HG03457 (cell line): ENCODE results near the gene NOS1.
"Not testable (repeated sequence)": the region's sequence is repeated elsewhere in the genome, so short reads cannot be mapped to it uniquely, and the experiment has no call there.

Experiments
- ATAC-seq: cut with Tn5 transposase; IDR thresholded peaks from one replicate; pipeline ENCODE4 v1.9.1; 2021; ENCODE audit warnings: moderate number of reproducible peaks; ENCODE audit not compliant: unreplicated experiment

NOS1 gene

DNA sequence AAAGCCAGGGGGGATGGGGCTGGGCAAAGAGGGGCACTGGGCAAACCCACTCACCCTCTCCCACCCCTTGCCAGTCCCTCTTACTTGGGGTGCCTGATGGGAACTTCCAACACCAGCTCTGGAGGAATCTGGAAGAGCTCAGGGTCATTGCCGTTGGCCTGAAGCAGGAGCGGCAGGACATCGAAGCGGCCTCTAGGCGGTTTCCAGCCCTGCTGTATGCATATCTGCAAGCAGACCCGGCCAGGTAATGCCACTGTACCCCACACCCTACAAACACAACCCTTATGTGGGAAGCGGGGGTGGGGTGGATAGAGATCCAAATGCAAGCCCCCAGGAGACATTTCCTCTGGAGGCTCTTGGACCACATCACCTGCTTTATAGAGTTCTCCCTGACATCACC lies 83.6 kb downstream of the NOS1 start:
- ATAC-seq, result no peak

DNA sequence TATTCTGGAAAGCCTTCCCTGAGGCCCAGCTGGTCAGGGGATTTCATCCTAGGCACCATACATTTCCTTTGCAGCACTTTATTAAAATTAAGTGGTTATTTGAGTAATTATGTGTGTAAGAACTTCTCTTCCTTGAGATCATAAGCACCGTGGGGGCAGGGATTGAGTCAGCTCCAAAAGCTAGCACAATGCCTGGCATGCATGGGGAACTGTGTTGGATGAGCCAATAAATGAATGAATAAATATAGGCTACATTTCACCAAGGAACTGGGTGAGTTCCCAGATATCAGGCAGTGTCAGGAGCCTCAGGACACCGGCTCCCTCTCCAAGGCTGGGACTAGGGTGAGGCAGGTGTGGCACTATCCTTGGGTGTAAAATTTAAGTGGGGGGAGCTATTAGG lies 88.3 kb downstream of the NOS1 start:
- no peak for ATAC-seq

DNA sequence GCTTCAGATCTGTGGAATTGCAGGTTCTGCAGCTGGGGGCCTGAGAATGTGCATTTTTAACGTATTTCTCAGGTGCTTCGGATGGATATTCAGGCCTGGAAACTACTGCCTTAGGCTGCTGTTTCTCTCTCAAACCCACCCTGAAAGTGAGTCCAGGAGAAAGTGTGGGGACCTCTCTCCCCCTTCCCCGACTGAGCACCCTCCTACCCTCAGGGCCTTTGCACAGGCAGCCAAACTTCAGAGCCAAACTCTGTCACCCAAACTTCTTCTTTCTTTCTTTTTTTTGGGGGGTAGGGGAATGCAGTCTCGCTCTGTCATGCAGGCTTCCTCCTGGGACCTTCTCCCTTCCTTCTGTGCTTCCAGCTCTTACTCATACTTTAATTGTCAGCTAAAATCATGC lies 88.7 kb downstream of the NOS1 start:
- no peak for ATAC-seq

DNA sequence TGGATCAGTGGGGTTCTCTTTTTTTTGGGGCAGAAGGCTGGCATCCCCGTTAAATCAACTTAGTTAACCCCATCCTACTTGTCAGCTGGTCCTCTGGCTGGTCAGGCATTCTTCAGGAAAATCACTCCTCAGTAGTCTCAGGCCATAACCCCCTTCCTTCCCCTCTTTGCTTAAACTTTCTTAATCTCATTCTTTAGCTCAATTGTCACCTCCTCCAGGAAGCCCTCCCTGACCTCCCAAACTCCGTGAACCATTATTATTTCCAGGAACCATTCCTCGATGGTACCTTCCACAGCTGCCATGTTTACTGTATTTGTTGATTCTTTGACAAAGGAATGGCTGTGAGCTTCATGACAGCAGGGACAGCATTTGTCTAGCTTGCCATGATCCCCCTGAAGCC lies 98.7 kb downstream of the NOS1 start:
- no peak for ATAC-seq

DNA sequence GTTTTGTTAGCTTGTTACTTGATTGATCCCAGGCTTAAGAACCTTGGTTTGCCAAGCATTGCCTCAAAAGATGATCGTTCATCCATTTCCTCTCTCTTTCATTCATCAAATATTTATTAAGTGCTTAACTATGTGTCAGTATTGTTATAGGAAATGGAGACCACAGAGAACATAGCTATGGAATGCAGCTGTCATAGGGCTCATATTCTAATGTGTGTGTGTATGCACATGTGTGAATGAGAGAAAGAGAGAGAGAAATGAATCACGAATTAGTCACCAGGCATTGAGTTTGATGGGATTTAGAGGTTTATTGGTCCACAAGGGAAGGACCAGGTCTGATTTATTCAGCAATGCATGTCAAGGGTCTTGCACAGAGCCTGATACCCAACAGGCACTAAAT lies 100.2 kb downstream of the NOS1 start:
- ATAC-seq, result no peak

DNA sequence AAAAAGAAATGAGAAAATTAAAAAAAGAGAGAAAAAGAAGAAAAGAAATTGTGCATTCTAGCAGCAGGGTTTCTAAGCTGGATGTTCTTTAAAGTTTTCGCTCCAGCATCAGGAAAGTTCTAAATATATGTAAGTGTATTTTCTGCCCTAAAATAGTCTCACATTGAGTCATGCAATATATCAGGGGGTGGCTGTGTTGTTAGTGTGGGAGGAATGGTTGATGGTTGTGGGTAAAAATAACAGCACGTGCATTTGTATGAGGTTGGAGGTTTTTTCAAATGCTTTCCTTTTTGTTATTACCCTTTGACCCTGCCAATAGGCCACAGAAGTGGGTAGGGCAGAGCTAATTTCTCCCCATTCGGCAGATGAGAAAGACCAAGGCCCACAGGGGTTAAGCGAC lies 106.0 kb downstream of the NOS1 start:
- ATAC-seq, result no peak

DNA sequence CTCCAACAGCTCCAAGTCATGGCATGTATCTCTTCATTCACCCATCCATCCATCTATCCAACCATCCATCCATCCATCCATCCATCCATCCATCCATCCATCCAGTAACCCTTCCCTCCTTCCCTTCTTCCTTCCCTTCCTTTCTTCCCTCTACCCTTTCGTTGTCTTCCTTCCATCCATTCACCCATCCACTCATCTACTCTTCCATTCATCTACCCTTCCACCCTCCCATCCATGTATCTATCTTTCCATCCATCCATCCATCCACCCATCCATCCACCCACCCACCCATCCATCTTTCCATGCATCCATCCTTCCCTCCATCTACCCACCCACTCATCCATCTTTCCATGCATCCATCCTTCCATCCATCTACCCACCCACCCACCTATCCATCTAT lies 117.9 kb downstream of the NOS1 start:
- ATAC-seq, result no peak

DNA sequence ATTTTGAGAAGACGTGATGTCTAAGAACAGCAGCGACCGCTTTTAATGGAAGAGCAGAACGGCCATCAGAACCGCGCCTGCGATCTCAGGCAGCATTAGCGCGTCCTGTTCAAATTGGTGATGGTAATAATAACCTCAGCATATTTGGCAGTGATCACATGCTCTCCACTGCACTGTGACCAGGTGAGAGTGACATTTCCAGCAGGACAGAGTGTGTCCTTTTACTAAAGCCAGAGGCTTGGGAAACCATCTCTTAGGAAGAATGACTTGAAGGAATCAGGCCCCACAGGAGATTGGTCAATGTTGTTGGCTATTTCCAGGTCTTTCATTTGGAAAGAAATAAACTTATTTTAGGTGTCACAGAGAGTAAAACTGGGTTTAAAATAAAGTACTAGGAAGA lies 119.7 kb downstream of the NOS1 start:
- ATAC-seq, result no peak

DNA sequence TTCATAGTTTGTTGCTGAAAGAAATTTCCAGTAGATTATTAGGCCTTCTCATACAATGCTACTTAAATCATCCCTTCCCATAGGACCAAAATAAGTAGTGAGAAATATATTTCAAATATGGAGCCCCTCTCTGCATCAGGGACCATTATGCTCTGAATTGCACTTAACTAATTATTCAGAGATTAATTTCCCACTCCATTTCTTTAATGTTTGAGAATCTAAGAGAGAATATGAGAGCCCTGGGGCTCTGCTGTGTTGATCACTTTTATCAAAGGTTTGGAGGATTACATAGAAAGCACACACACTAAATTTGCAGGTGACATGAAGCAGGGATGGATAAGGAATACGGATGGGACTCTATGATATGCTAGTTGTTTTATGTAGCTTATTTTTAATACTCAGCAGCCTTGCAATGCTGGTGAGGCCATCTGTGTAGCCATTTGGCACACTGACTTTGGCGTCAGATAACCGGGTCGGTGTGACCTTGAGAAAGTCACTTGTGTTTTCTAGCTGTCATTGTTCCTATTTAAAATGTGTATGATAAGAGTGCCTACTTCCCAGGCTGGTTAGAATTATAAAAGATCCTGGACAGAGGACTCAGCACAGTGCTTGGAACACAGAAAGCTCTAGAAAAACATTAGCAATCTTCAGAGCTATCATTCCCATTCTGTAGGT lies 121.2 kb downstream of the NOS1 start:
- ATAC-seq, result no peak

DNA sequence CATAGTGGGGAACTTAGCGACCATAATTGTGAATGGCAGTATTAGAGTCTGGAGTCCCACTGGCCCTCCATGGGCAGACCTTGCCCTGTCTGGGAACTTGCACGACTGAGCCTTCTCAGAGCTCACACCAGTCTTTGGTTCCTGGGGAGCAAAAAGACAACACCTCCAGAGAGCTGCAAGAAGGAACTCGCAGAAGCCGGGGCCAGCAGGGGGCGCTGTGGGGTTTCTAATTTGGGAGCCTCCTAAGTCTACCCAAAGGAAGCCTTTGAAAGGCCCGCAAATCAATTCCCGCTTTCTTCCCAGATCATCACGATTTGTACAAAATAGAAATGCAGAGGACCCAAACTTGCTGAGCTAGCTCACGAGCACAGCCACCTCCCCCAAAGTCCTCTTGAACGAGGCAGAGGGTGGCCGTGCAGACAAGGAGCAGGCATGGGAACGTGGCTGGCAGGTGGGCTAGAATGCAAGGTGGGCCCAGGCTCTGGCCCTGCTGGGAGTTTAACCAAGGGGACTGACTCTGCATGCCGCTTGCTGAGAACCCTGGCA lies 124.9 kb downstream of the NOS1 start:
- no peak for ATAC-seq

DNA sequence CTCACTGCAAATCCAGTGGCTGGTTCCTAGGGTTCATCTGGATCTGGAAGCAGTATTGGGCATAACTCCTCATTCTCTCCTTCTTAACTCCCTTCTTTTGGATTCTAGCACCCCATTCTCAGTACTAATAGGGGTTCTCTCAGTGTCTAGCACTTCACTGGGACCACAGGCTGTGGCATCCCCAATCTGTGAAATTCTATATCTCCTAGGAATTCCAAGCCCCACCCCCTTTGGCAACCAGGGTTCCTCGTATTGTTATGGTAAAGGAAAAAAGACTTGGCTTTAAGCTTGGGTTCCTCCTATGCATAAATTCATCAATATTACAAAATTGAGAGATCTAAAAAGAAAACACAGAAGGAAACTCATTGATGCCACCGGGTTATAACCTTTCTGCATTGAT lies 126.2 kb downstream of the NOS1 start:
- ATAC-seq, result no peak

DNA sequence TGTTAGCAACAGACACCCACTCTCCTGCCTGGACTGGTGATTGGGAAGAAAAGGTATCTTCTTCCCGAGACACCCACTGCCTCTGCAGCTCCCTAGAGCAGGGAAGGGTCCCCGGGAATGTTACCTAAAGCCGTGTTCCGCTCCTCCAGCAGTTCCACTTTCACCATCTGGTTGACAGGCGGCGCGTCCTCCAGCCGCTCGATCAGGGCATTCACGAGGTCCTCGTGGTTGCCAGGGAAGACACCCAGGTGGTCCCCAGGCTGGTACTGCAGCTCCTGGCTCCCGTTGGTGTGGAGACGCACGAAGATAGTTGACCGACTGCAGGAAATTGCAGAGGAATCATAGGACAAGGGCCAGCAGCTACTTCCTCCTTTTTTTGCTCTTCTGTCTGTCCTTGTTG lies 127.0 kb downstream of the NOS1 start:
- ATAC-seq, result no peak

DNA sequence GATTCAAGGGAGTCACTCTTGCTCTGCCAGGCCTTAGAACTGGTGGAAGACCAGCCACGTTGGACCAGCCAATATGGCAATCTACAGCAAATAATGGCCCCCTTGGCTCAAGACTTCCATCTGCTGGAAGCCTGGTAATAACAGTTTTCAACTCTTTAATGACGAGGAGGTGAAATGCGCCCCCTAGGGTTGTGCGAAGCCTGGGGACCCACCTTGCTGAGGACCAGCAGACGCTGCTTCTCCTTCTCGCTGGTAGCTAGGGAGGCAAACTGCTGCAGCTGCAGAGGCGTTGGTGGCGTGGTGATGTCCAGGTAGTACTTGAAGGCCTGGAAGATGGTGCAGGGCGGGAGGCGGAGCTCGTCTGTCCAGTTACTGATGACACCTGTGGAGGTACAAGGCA lies 129.7 kb downstream of the NOS1 start:
- no peak for ATAC-seq

DNA sequence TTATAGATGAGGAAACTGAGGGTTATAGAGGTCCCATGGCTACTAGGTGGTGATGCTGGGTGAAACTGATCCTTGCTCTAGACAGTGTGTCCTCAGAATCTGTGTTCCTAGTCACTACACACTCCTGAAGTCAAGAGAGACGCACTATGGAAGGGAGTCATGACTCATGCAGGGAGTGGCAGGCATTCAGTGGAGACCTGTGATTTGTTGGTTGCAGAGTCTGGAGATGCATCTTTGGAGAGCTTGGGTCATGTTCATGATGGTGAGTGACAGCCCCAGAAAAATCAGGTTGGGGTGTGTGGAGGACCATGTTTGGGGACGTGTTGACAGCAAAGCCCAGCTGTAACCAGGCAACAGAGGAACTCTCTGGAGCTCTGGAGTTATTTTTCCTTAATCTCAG lies 133.2 kb downstream of the NOS1 start:
- no peak for ATAC-seq

DNA sequence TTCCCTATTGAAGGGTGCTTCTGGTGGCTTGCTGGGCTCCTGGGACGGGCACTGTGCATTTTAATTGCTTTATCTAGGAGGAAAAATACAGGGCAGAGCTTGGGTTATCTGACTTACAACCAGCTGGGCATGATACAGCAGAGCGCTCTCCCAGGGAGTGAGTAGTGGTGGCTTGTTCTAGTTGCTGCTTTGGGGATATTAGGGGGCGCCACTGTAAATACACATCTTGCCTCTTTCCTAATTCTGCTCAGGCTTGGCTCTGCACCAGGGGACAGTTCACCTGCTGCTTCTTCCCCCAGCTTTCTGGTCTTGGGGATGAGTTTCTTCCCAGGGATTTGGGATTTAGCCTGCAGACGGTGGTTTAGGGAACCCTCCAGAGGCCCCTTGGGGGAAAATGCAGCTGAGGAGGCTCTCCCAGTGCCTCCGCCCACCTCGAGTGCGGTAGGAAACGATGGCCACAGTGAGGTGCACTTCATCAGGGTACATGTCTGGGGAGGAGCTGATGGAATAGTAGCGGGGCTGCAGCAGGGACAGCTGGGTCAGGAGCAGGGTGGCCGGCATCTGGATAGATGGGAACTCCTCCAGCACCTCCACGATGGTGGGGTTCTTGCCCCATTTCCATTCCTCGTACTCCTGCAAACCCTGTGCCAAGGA lies 134.3 kb downstream of the NOS1 start:
- ATAC-seq, result no peak

DNA sequence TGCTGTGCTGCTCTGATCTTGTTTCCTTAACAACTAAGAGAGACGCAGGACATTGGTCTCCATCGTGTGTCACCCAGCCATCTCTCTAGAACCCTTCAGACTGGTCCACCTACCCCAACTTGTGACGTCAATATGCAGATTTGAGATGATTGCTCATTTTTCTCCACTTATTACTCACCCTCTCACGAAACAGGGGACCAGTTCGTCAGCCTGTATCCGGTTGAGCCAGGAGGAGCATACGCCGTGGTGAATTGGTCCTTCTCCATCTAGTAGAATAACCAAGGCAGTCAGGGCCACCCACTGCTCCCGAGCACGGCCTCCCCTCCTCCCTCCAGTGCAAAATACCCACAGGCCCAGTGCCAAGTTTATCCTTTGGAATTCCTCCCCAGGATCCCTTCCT lies 134.9 kb downstream of the NOS1 start:
- no peak for ATAC-seq

DNA sequence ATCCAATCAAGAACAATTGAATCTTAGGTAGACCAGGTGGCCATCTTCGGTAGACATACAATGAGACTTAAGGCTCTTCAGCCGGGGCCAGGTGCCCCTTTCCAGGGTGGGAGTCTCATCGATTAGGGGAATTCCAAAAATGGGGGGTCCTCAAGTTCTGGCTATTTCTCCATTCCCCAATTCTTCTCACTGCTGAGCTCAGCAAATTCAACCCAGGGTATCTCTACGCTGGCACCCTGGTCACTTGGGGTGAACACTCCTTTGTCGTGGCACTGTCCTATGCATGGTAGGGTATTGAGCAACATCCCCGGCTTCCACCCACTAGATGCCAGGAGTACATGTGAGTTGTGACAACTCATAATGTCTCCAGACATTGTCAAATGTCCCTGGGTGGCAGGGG lies 136.2 kb downstream of the NOS1 start:
- no peak for ATAC-seq

DNA sequence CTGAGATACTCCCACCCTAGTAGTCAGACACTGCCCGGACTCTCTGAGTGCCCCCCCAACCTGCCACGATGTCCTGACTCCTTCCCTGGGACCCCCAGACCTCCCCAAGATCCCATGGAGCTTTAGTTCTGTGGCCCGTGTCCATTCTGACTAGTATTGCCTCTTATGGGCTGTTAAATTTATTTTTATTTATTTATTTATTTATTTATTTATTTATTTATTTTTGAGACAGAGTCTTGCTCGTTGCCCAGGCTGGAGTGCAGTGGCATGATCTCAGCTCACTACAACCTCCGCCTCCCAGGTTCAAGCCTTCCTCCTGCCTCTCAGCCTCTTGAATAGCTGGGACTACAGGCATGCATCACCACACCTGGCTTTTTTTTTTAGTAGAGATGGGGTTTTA lies 140.5 kb downstream of the NOS1 start:
- not testable (repeated sequence) for ATAC-seq

DNA sequence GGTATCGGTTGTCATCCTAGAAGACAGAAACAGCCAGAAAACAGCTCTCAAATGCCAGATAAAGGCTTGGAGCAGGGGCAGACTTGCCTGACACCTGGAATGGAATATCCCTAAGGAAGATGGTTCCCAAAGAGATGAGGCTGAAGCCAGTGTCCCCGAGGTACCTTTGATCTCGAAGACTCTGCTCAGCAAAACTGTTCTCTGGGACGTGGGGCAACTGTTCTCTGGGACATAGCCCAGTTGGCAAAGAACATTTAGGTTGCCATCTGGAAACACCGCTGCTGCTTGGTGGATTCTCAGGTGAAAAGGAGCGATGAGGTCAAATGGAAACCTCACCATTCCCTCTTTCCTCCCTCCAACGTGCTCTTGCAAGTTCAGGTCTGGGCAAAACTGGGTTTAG lies 143.3 kb downstream of the NOS1 start:
- ATAC-seq, result no peak

DNA sequence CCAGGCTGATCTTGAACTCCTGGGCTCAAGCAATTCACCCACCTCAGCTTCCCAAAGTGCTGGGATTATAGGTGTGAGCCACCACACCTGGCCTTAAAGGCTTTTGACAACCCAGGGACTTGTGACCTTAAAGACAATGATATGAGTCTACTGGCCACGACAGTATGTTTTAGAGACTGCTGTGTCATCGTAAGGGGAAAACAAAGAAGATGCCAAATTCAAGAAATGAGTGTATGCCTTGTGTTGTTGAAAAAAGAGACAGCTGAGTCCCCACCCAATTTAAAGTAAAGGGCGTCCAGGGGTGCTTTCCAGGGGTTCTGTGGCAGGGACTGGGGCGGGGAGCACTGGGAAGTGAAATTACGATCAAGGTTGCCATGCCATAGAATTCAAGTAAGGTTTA lies 144.7 kb downstream of the NOS1 start:
- no peak for ATAC-seq

DNA sequence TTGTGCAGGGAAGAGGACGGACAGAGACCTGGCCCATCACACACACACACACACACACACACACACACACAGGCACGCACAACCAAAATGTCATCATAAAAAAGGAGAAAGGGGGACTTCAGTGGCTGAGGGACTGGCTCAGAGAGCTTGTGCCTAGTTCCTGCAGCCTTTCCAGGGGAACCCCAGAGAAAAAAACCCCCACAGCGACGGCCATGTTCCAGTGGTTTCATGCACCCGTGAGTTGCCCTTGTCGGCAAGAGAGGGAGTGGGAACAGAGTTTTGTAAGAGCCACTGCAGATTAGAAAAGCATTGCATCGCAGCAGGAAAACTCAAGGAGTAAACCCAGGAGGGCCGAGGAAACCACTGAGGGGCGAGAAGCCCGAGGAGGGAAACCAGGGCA lies 146.6 kb downstream of the NOS1 start:
- no peak for ATAC-seq

DNA sequence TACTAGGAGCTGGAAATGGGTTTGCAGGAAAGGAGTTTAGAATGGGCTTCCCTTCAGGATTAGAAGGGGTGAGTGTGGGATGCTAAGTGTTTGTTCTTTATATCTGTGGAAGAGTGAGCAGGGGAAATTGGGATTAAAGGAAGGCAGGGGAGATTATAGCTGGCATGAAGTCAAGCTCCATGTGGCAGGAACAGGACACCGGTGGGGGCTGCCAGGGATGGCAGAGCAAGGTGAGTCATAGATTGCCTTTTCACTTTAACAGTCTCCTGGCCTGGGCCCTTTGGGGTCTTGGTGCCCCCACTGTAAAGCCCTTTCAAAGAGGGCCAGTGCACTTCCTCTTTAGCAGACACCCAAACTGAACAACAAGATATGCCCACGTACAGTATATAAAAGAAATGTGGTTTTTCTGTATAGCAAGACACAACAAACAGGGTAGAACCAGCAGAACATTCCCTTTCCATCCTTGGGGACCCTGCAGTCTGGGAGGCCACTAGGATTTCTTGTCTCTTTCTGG lies 148.1 kb downstream of the NOS1 start:
- ATAC-seq, result no peak
